HepG2 (cell line): ENCODE measurements around the gene LAMP1. TPM values are rescaled to one million over a fixed set of nuclear protein-coding genes. Genes with fewer than 3 reads are reported as not detected.

Experiments
- ARNT ChIP-seq: fragments of 450-650 bp; IDR thresholded peaks from 2 replicates; pipeline ENCODE4 v1.6.1; 2017
- GABPA ChIP-seq, 2 experiments: IDR thresholded peaks; 2 replicates each; pipeline ENCODE4 v1.6.1; 2011 to 2016; ENCODE audit warnings: low read depth in 2 of 2, low read length in 1 of 2, missing biosample characterization in 1 of 2, missing genetic modification characterization in 1 of 2
- KLF6 ChIP-seq: IDR thresholded peaks from 2 replicates; pipeline ENCODE4 v1.8.0; 2016; ENCODE audit warnings: missing biosample characterization, missing genetic modification reagents
- MIER3 ChIP-seq: IDR thresholded peaks from 2 replicates; pipeline ENCODE4 v1.6.1; 2016; ENCODE audit warnings: missing compliant biosample characterization, borderline replicate concordance
- SAP130 ChIP-seq: IDR thresholded peaks from 2 replicates; pipeline ENCODE4 v1.6.1; 2016; ENCODE audit warnings: low read depth
- TBL1XR1 ChIP-seq: fragments of 150-350 bp; IDR thresholded peaks from 2 replicates; pipeline ENCODE4 v1.6.1; 2014; ENCODE audit warnings: borderline replicate concordance, low read length; ENCODE audit not compliant: partially characterized antibody
- TCF7L2 ChIP-seq: IDR thresholded peaks from 2 replicates; pipeline ENCODE4 v1.6.1; 2011; ENCODE audit warnings: mild to moderate bottlenecking, low read depth, low read length, moderate library complexity
- ZBTB7B ChIP-seq: sonication (generic); formaldehyde crosslinking; IDR thresholded peaks from 2 replicates; pipeline ENCODE4 v1.4.0; 2020; ENCODE audit warnings: missing genetic modification reagents
- ZFYVE20 ChIP-seq: sonication (generic); formaldehyde crosslinking; IDR thresholded peaks from 2 replicates; pipeline ENCODE4 v1.8.0; 2023; ENCODE audit warnings: low read depth, mild to moderate bottlenecking, moderate library complexity, missing genetic modification reagents, borderline replicate concordance
- ZNF232 ChIP-seq: sonication (generic); formaldehyde crosslinking; IDR thresholded peaks from 2 replicates; pipeline ENCODE4 v1.4.0; 2020; ENCODE audit warnings: missing genetic modification reagents, borderline replicate concordance
- ZNF235 ChIP-seq: sonication (generic); formaldehyde crosslinking; IDR thresholded peaks from 2 replicates; pipeline ENCODE4 v1.8.1; 2023; ENCODE audit warnings: mild to moderate bottlenecking, missing genetic modification reagents, borderline replicate concordance
- ZNF567 ChIP-seq: sonication (generic); formaldehyde crosslinking; IDR thresholded peaks from 2 replicates; pipeline ENCODE4 v1.8.1; 2023; ENCODE audit warnings: mild to moderate bottlenecking, missing genetic modification reagents, borderline replicate concordance
- polyA plus RNA-seq, 8 experiments: library from polyadenylated mRNA; depleted of rRNA in 3 of 8; stranded (reverse) in 7 of 8; unstranded in 1 of 8; fragments of >200 nt; fragmentation: Illumina TruSeq in 4 of 8; extraction: Trizol in 4 of 8; gene quantifications; 2 replicates each; pipeline versions ENCODE4 v1.2.1 to v1.2.3, GENCODE V29; 2011 to 2016; ENCODE audit warnings: low read depth in 4 of 8, missing spikeins in 1 of 8, mixed read lengths in 1 of 8; ENCODE audit not compliant: insufficient read depth in 1 of 8
- total RNA-seq, 5 experiments: library from RNA; depleted of rRNA; stranded (reverse); fragments of >200 nt; fragmentation: Illumina TruSeq; extraction: Trizol; gene quantifications; 2 replicates each; pipeline ENCODE4 v1.2.3, GENCODE V29; 2016; ENCODE audit warnings: low read depth in 1 of 5
- TF ChIP-seq, protein P1 (sequence below): sonication (generic); formaldehyde crosslinking; IDR thresholded peaks from 2 replicates; pipeline ENCODE4 v1.8.0; 2023; ENCODE audit warnings: mild to moderate bottlenecking, missing genetic modification reagents
- TF ChIP-seq, protein P2 (sequence below): sonication (generic); formaldehyde crosslinking; IDR thresholded peaks from 2 replicates; pipeline ENCODE4 v1.8.0; 2022; ENCODE audit warnings: missing genetic modification reagents, low read depth, mild to moderate bottlenecking, borderline replicate concordance
- TF ChIP-seq, protein P3 (sequence below): sonication (generic); formaldehyde crosslinking; IDR thresholded peaks from 2 replicates; pipeline ENCODE4 v1.4.0; 2020; ENCODE audit warnings: missing genetic modification reagents, borderline replicate concordance
- TF ChIP-seq, protein P4 (sequence below): sonication (generic); formaldehyde crosslinking; IDR thresholded peaks from 2 replicates; pipeline ENCODE4 v1.9.0; 2022; ENCODE audit warnings: missing genetic modification reagents, mild to moderate bottlenecking, borderline replicate concordance
- TF ChIP-seq, protein P5 (sequence below): sonication (generic); formaldehyde crosslinking; IDR thresholded peaks from 2 replicates; pipeline ENCODE4 v1.5.1; 2020; ENCODE audit warnings: mild to moderate bottlenecking, missing genetic modification reagents, borderline replicate concordance

Gene LAMP1
- total and polyA plus RNA-seq, 2 of the 13 experiments (the other 11 are each of a cell fraction or from before 2014, with no cell fraction given), result 103 to 112 TPM

DNA sequence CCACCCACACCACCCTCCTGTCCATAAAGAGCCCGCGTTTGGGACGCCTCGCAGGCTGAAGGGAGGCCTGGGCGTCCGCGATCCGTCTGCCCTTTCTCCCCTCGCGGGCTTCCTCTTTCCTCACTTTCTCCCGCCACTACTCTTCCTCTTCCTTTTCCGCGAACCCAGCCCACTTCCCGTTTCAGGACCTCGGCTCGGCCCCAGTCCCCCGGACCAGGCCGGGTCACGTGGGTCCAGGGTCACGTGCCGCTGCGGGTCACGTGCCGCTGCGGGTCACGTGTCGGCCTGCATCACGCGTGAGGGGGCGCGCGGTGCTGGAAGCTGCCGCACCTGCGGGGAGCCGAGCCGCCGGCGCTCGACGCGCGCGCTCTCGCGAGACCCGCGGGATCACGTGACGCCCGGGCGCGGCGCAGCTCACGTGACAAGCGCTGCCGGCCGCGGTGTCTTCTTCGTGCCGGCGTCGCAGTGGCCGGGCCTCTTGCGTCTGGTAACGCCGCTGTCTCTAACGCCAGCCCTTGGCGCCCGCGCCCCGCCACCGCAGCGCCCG is at the start of gene LAMP1 (continued):
- TF ChIP-seq TBL1XR1 (peak; percentile 89), ZNF232 (peak; percentile 74; the same call in 1 of the 2 replicates), ZFYVE20 (CRISPR knock-in tag) (peak; percentile 95), MIER3 (CRISPR knock-in tag) (peak; percentile 88), ZBTB7B (CRISPR knock-in tag) (peak; percentile 93), GABPA (IDR thresholded peaks at IDR 0.05; ENCODE audit: low read depth, low read length) (peak; percentile 49), GABPA (CRISPR knock-in tag; IDR thresholded peaks at IDR 0.05; ENCODE audit: low read depth) (peak; percentile 75), TCF7L2 (no peak), ZNF567 (CRISPR knock-in tag) (0 out of 2 replicates have a peak, but pooled peaks have one; percentile 55), ARNT (no peak), ZNF235 (CRISPR knock-in tag) (peak; percentile 93; the same call in 1 of the 2 replicates), SAP130 (CRISPR knock-in tag) (peak; percentile 99), KLF6 (CRISPR knock-in tag) (peak; percentile 93)
- TF ChIP-seq, protein P1, sequence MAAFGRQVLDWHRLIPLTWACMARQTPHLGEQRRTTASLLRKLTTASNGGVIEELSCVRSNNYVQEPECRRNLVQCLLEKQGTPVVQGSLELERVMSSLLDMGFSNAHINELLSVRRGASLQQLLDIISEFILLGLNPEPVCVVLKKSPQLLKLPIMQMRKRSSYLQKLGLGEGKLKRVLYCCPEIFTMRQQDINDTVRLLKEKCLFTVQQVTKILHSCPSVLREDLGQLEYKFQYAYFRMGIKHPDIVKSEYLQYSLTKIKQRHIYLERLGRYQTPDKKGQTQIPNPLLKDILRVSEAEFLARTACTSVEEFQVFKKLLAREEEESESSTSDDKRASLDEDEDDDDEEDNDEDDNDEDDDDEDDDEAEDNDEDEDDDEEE (CRISPR knock-in tag), result no peak
- TF ChIP-seq, protein P2, sequence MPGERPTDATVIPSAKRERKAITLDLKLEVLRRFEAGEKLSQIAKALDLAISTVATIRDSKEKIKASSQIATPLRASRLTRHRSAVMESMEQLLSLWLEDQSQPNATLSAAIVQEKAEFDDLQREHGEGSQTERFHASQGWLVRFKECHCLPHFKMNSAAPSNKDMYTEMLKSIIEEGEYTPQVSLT (CRISPR knock-in tag), result no peak; the same call in 1 of the 2 replicates
- TF ChIP-seq, protein P3, sequence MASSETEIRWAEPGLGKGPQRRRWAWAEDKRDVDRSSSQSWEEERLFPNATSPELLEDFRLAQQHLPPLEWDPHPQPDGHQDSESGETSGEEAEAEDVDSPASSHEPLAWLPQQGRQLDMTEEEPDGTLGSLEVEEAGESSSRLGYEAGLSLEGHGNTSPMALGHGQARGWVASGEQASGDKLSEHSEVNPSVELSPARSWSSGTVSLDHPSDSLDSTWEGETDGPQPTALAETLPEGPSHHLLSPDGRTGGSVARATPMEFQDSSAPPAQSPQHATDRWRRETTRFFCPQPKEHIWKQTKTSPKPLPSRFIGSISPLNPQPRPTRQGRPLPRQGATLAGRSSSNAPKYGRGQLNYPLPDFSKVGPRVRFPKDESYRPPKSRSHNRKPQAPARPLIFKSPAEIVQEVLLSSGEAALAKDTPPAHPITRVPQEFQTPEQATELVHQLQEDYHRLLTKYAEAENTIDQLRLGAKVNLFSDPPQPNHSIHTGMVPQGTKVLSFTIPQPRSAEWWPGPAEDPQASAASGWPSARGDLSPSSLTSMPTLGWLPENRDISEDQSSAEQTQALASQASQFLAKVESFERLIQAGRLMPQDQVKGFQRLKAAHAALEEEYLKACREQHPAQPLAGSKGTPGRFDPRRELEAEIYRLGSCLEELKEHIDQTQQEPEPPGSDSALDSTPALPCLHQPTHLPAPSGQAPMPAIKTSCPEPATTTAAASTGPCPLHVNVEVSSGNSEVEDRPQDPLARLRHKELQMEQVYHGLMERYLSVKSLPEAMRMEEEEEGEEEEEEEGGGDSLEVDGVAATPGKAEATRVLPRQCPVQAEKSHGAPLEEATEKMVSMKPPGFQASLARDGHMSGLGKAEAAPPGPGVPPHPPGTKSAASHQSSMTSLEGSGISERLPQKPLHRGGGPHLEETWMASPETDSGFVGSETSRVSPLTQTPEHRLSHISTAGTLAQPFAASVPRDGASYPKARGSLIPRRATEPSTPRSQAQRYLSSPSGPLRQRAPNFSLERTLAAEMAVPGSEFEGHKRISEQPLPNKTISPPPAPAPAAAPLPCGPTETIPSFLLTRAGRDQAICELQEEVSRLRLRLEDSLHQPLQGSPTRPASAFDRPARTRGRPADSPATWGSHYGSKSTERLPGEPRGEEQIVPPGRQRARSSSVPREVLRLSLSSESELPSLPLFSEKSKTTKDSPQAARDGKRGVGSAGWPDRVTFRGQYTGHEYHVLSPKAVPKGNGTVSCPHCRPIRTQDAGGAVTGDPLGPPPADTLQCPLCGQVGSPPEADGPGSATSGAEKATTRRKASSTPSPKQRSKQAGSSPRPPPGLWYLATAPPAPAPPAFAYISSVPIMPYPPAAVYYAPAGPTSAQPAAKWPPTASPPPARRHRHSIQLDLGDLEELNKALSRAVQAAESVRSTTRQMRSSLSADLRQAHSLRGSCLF (CRISPR knock-in tag), result 0 out of 2 replicates have a peak, but pooled peaks have one; percentile 42
- TF ChIP-seq, protein P4, sequence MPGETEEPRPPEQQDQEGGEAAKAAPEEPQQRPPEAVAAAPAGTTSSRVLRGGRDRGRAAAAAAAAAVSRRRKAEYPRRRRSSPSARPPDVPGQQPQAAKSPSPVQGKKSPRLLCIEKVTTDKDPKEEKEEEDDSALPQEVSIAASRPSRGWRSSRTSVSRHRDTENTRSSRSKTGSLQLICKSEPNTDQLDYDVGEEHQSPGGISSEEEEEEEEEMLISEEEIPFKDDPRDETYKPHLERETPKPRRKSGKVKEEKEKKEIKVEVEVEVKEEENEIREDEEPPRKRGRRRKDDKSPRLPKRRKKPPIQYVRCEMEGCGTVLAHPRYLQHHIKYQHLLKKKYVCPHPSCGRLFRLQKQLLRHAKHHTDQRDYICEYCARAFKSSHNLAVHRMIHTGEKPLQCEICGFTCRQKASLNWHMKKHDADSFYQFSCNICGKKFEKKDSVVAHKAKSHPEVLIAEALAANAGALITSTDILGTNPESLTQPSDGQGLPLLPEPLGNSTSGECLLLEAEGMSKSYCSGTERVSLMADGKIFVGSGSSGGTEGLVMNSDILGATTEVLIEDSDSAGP (CRISPR knock-in tag), result peak; percentile 97
- TF ChIP-seq, protein P5, sequence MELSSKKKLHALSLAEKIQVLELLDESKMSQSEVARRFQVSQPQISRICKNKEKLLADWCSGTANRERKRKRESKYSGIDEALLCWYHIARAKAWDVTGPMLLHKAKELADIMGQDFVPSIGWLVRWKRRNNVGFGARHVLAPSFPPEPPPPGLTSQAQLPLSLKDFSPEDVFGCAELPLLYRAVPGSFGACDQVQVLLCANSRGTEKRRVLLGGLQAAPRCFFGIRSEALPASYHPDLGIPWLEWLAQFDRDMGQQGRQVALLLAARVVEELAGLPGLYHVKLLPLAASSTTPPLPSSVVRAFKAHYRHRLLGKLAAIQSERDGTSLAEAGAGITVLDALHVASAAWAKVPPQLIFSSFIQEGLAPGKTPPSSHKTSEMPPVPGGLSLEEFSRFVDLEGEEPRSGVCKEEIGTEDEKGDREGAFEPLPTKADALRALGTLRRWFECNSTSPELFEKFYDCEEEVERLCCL (CRISPR knock-in tag), result peak; percentile 60; the same call in 1 of the 2 replicates
